ENCODE results near the gene TBC1D23.

GRCh38 chr3:100263583-100263982 lies 2.8 kb downstream of the TBC1D23 start:
- TF ChIP-seq EZH2 (IDR thresholded peaks at IDR 0.05) (no peak), POLR2AphosphoS5 (IDR thresholded peaks at IDR 0.05; ENCODE audit: borderline replicate concordance, low read depth, low read length) (no peak)
